ENCODE data around the gene NDUFB10.

Gene NDUFB10

DNA sequence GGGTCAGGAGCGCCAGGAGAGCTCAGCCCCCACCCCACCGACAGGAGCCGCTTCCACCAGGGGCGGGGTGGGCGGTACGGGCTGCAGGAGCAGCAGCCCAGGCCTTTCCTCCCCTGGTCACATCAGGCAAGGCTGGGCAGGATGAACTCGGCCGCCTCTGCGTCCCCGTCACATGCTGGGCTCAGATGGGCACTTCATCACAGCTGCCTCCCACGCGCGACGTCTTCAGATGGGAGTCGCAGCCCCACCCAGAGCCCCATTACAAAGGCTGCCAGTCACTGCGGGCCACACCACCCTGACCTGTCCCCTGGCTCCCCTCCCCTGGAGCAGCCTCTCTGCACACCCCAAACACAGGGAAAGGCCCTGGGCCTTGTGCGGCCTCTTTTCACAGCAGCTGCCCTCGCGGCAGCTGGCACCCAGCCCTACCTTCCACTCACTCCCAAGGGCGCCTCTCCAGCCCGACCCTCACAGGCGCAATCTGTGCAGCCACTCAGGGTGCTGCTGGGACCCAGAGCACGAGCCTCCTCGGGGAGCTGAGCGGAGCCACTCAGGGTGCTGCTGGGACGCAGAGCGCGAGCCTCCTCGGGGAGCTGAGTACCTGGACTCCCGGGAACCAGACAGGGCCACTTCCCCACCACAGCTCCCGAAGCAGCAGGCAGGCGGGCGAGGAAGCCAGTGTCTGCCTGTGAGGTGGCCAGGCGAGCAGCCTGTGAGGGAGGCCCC, 45.6 kb downstream of the NDUFB10 start:
- DNase-seq (ENCODE audit: low read depth in 1 of 2, low spot score in 1 of 2) = no peak
- Histone ChIP-seq H3K4me3 (replicated peaks; ENCODE audit: insufficient read depth, low read length) (no peak overlapping the region), H3K27ac (replicated peaks) (no peak overlapping the region)

GRCh38 chr16:2005646-2006045, 46.3 kb downstream of the NDUFB10 start:
- no peak overlapping the region for H3K27ac ChIP-seq (replicated peaks)
- TF ChIP-seq, protein P1, sequence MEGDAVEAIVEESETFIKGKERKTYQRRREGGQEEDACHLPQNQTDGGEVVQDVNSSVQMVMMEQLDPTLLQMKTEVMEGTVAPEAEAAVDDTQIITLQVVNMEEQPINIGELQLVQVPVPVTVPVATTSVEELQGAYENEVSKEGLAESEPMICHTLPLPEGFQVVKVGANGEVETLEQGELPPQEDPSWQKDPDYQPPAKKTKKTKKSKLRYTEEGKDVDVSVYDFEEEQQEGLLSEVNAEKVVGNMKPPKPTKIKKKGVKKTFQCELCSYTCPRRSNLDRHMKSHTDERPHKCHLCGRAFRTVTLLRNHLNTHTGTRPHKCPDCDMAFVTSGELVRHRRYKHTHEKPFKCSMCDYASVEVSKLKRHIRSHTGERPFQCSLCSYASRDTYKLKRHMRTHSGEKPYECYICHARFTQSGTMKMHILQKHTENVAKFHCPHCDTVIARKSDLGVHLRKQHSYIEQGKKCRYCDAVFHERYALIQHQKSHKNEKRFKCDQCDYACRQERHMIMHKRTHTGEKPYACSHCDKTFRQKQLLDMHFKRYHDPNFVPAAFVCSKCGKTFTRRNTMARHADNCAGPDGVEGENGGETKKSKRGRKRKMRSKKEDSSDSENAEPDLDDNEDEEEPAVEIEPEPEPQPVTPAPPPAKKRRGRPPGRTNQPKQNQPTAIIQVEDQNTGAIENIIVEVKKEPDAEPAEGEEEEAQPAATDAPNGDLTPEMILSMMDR (IDR thresholded peaks at IDR 0.05; ENCODE audit: insufficient read depth, low read length) = no peak
- TF ChIP-seq SPI1 (IDR thresholded peaks at IDR 0.05; ENCODE audit: borderline replicate concordance, low read depth) (no peak), GABPA (IDR thresholded peaks at IDR 0.05; ENCODE audit: low read depth) (no peak), POLR2AphosphoS5 (IDR thresholded peaks at IDR 0.05; ENCODE audit: low read depth) (no peak)
- TF ChIP-seq, protein P2, sequence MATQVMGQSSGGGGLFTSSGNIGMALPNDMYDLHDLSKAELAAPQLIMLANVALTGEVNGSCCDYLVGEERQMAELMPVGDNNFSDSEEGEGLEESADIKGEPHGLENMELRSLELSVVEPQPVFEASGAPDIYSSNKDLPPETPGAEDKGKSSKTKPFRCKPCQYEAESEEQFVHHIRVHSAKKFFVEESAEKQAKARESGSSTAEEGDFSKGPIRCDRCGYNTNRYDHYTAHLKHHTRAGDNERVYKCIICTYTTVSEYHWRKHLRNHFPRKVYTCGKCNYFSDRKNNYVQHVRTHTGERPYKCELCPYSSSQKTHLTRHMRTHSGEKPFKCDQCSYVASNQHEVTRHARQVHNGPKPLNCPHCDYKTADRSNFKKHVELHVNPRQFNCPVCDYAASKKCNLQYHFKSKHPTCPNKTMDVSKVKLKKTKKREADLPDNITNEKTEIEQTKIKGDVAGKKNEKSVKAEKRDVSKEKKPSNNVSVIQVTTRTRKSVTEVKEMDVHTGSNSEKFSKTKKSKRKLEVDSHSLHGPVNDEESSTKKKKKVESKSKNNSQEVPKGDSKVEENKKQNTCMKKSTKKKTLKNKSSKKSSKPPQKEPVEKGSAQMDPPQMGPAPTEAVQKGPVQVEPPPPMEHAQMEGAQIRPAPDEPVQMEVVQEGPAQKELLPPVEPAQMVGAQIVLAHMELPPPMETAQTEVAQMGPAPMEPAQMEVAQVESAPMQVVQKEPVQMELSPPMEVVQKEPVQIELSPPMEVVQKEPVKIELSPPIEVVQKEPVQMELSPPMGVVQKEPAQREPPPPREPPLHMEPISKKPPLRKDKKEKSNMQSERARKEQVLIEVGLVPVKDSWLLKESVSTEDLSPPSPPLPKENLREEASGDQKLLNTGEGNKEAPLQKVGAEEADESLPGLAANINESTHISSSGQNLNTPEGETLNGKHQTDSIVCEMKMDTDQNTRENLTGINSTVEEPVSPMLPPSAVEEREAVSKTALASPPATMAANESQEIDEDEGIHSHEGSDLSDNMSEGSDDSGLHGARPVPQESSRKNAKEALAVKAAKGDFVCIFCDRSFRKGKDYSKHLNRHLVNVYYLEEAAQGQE (IDR thresholded peaks at IDR 0.05; ENCODE audit: insufficient replicate concordance, low read depth) = no peak
- H3K27me3 ChIP-seq (ENCODE audit: insufficient read depth, poor library complexity, severe bottlenecking) = no peaks in the 10 kb centered on the region
- H3K4me3 ChIP-seq (replicated peaks; ENCODE audit: insufficient read depth, low read length) = no peak overlapping the region
- DNase-seq (ENCODE audit: low read depth in 1 of 2, low spot score in 1 of 2) = no peak

More for the DNA sequence above, 45.6 kb downstream of the NDUFB10 start:
- no peaks in the 10 kb centered on the region for H3K27me3 ChIP-seq (ENCODE audit: insufficient read depth, poor library complexity, severe bottlenecking)
- TF ChIP-seq POLR2AphosphoS5 (IDR thresholded peaks at IDR 0.05; ENCODE audit: low read depth) (no peak), SPI1 (IDR thresholded peaks at IDR 0.05; ENCODE audit: borderline replicate concordance, low read depth) (no peak), GABPA (IDR thresholded peaks at IDR 0.05; ENCODE audit: low read depth) (no peak)
- TF ChIP-seq, protein P2 (IDR thresholded peaks at IDR 0.05; ENCODE audit: insufficient replicate concordance, low read depth) = no peak
- TF ChIP-seq, protein P1 (IDR thresholded peaks at IDR 0.05; ENCODE audit: insufficient read depth, low read length) = no peak

GRCh38 chr16:2006317-2006716, 47.0 kb downstream of the NDUFB10 start:
- Histone ChIP-seq H3K4me3 (replicated peaks; ENCODE audit: insufficient read depth, low read length) (no peak overlapping the region), H3K27ac (replicated peaks) (no peak overlapping the region), H3K27me3 (ENCODE audit: insufficient read depth, poor library complexity, severe bottlenecking) (no peaks in the 10 kb centered on the region)
- DNase-seq (ENCODE audit: low read depth in 1 of 2, low spot score in 1 of 2) = no peak
- TF ChIP-seq, protein P1 (IDR thresholded peaks at IDR 0.05; ENCODE audit: insufficient read depth, low read length) = no peak
- TF ChIP-seq SPI1 (IDR thresholded peaks at IDR 0.05; ENCODE audit: borderline replicate concordance, low read depth) (no peak), GABPA (IDR thresholded peaks at IDR 0.05; ENCODE audit: low read depth) (no peak), POLR2AphosphoS5 (IDR thresholded peaks at IDR 0.05; ENCODE audit: low read depth) (no peak)
- TF ChIP-seq, protein P2 (IDR thresholded peaks at IDR 0.05; ENCODE audit: insufficient replicate concordance, low read depth) = no peak
